ENCODE results near the gene INO80E. TPM values are rescaled to one million over a fixed set of nuclear protein-coding genes. Genes with fewer than 3 reads are reported as not detected.

INO80E gene
- total and polyA plus RNA-seq, 7 donors = 30.5 to 86.9 (median 43.3) TPM

DNA sequence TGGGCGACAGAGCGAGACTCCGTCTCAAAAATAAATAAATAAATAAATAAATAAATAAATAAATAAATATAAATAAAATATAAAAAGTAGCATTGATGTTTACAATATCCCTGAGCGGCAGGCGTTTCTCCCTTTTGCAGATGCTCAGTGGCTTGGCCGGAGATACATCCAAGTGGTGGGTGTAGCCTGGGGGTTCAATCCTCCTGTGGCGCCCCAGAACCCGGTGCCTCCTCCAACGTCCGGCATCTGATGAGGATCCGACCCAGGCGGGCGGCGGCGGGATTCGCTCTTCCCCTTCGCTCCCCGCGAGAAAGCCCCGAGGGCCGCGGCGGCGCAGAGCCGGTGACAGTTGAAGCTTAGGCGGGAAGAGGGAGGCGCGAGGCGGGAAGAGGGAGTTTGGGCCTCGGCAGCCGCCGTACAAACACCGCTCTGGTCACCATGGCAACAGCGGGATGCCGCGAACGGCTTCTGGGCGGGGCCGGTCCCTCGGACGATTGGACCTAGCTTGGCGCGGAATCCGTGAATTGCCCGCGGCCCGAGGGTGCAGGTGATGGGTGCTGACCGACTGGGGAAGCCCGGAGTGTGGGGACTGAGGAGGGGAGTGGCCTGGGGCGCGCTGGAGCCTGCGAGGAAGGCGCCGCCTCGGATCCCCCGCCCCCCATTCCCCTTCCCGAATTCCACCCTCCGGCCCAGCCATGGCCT, 56.8 kb downstream of the INO80E start:
- ATAC-seq = peak; percentile 92 to 97 (median 94)
- peak; percentile 94 to 97 for DNase-seq
- H3K27me3 ChIP-seq (ENCODE audit: insufficient read depth in 3 of 3, low read length in 2 of 3) = no peaks in the 10 kb centered on the region
- H3K4me3 ChIP-seq = peak overlapping the region; percentile 84
- peaks cover 7% of the 10 kb centered on the region for H3K4me1 ChIP-seq
- intact Hi-C loops (cut with DNase I) = no loop called here
- no peaks in the 10 kb centered on the region for H3K36me3 ChIP-seq (ENCODE audit: insufficient read depth in 1 of 2, low read depth in 1 of 2)
- no peak overlapping the region for H3K27ac ChIP-seq
- H3K9me3 ChIP-seq = no peaks in the 10 kb centered on the region
- TF ChIP-seq, protein P1, sequence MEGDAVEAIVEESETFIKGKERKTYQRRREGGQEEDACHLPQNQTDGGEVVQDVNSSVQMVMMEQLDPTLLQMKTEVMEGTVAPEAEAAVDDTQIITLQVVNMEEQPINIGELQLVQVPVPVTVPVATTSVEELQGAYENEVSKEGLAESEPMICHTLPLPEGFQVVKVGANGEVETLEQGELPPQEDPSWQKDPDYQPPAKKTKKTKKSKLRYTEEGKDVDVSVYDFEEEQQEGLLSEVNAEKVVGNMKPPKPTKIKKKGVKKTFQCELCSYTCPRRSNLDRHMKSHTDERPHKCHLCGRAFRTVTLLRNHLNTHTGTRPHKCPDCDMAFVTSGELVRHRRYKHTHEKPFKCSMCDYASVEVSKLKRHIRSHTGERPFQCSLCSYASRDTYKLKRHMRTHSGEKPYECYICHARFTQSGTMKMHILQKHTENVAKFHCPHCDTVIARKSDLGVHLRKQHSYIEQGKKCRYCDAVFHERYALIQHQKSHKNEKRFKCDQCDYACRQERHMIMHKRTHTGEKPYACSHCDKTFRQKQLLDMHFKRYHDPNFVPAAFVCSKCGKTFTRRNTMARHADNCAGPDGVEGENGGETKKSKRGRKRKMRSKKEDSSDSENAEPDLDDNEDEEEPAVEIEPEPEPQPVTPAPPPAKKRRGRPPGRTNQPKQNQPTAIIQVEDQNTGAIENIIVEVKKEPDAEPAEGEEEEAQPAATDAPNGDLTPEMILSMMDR (IDR thresholded peaks at IDR 0.05) = no peak
- 4 to 5% (median 4%) methylated on average over 45 to 58 of the region's 58 CpGs for WGBS, 3 donors

DNA sequence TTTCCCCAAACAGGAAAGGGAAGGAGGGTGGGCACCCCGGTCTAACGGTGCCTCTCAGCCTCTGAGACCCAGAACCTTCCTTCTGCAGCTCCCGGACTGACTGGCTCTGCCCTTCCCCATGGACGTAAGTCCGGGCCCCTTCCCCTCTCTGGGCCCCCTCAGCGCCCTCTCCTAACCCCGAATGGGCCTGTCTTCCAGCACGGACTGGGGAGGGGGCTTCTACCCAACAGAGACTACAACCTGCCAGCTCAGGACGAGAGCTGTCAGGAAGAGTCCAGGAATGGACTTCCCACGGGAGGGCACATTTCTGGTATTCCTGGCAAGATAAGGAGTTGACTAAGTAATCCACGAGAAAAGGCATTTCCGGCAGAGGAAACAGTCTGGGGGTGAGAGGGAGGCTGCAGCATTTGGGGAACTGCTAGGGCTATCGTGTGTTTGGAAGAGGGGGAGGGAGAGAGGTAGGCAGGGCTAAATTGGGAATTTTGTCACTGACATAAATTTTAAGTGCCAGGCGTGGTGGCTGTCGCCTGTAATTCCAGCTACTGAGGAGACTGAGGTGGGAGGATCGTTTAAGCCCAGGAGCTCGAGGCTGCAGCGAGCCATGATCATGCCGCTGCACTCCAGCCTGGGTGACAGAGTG, 57.5 kb downstream of the INO80E start:
- intact Hi-C loops (cut with DNase I) = no loop called here
- WGBS, 3 donors = 2 to 3% (median 3%) methylated on average over 18 to 19 of the region's 19 CpGs
- Histone ChIP-seq H3K36me3 (ENCODE audit: insufficient read depth in 1 of 2, low read depth in 1 of 2) (no peaks in the 10 kb centered on the region), H3K4me3 (peak overlapping the region; percentile 84), H3K27me3 (ENCODE audit: insufficient read depth in 3 of 3, low read length in 2 of 3) (no peaks in the 10 kb centered on the region), H3K4me1 (peaks cover 7% of the 10 kb centered on the region), H3K9me3 (no peaks in the 10 kb centered on the region), H3K27ac (no peak overlapping the region)
- DNase-seq = no peak
- peak; percentile 4 to 31 (median 22) for ATAC-seq
- TF ChIP-seq, protein P1 (IDR thresholded peaks at IDR 0.05) = no peak

- DNase-seq (no peak), ATAC-seq (no peak)
- H3K27ac ChIP-seq = no peak overlapping the region
- intact Hi-C loops (cut with DNase I) = no loop called here
- no peaks in the 10 kb centered on the region for H3K27me3 ChIP-seq (ENCODE audit: insufficient read depth in 3 of 3, low read length in 2 of 3)
- peaks cover 7% of the 10 kb centered on the region for H3K4me1 ChIP-seq
- no peaks in the 10 kb centered on the region for H3K36me3 ChIP-seq (ENCODE audit: insufficient read depth in 1 of 2, low read depth in 1 of 2)
- H3K9me3 ChIP-seq = no peaks in the 10 kb centered on the region
- peak overlapping the region; percentile 84 for H3K4me3 ChIP-seq
- TF ChIP-seq, protein P1 (IDR thresholded peaks at IDR 0.05) = no peak
- 76 to 83% (median 78%) methylated on average over 8 of the region's 8 CpGs for WGBS, 3 donors
Measured at GRCh38 chr16:30054451-30054850, 58.4 kb downstream of the INO80E start.

- DNase-seq (no peak), ATAC-seq (no peak)
- intact Hi-C loops (cut with DNase I) = no loop called here
- Histone ChIP-seq H3K4me3 (no peak overlapping the region), H3K4me1 (peaks cover 9% of the 10 kb centered on the region), H3K27ac (no peak overlapping the region), H3K27me3 (ENCODE audit: insufficient read depth in 3 of 3, low read length in 2 of 3) (no peaks in the 10 kb centered on the region), H3K36me3 (ENCODE audit: insufficient read depth in 1 of 2, low read depth in 1 of 2) (no peaks in the 10 kb centered on the region), H3K9me3 (no peaks in the 10 kb centered on the region)
- 47 to 50% (median 50%) methylated on average over 10 of the region's 10 CpGs for WGBS, 3 donors
- TF ChIP-seq, protein P1 (IDR thresholded peaks at IDR 0.05) = no peak
Measured at GRCh38 chr16:30054959-30055553, 59.0 kb downstream of the INO80E start.

Other genes starting within 250 kb of the INO80E start
- not detected for gene ZG16, start 218.0 kb upstream of the INO80E start, total RNA-seq
- under 1 TPM; 0.01 to 0.03 (median 0.01) TPM for gene ZG16, start 218.0 kb upstream of the INO80E start, polyA plus RNA-seq
- 10 to 100 TPM; 12.6 to 23.8 (median 14.3) TPM for gene KIF22, start 205.5 kb upstream of the INO80E start, total RNA-seq
- gene KIF22, start 205.5 kb upstream of the INO80E start, polyA plus RNA-seq = 10 to 100 TPM; 13.4 to 15.5 (median 15.5) TPM
- gene MAZ, start 189.7 kb upstream of the INO80E start, total RNA-seq = 100 to 1,000 TPM; 112 to 161 (median 125) TPM
- 100 to 1,000 TPM in 2 of 3 donors, 10 to 100 TPM in 1; 94.9 to 193 (median 131) TPM for gene MAZ, start 189.7 kb upstream of the INO80E start, polyA plus RNA-seq
- gene PRRT2, start 184.0 kb upstream of the INO80E start, total RNA-seq = 1 to 10 TPM in 1 of 4 donors, under 1 TPM in 3; 0.22 to 1.8 (median 0.75) TPM
- gene PRRT2, start 184.0 kb upstream of the INO80E start, polyA plus RNA-seq = under 1 TPM; 0.17 to 0.44 (median 0.18) TPM
- 10 to 100 TPM in 3 of 4 donors, 1 to 10 TPM in 1; 9.4 to 14.2 (median 11.0) TPM for gene PAGR1, start 180.1 kb upstream of the INO80E start, total RNA-seq
- 10 to 100 TPM; 19.8 to 36.8 (median 35.5) TPM for gene PAGR1, start 180.1 kb upstream of the INO80E start, polyA plus RNA-seq
- 10 to 100 TPM; 27.9 to 75.9 (median 51.6) TPM for gene MVP, start 175.8 kb upstream of the INO80E start, total RNA-seq
- gene MVP, start 175.8 kb upstream of the INO80E start, polyA plus RNA-seq = 10 to 100 TPM; 17.6 to 34.3 (median 34.1) TPM
- gene CDIPT, start 133.0 kb upstream of the INO80E start, total RNA-seq = 10 to 100 TPM; 24.7 to 36.4 (median 32.3) TPM
- gene CDIPT, start 133.0 kb upstream of the INO80E start, polyA plus RNA-seq = 10 to 100 TPM; 33.3 to 54.3 (median 38.5) TPM
- gene SEZ6L2, start 96.7 kb upstream of the INO80E start, total RNA-seq = under 1 TPM; 0.17 to 0.86 (median 0.34) TPM
- under 1 TPM; 0.05 to 0.23 (median 0.11) TPM for gene SEZ6L2, start 96.7 kb upstream of the INO80E start, polyA plus RNA-seq
- under 1 TPM in 2 of 4 donors, not detected in 2; 0.17 to 0.23 TPM for gene ASPHD1, start 95.8 kb upstream of the INO80E start, total RNA-seq
- gene ASPHD1, start 95.8 kb upstream of the INO80E start, polyA plus RNA-seq = under 1 TPM in 2 of 3 donors, not detected in 1; 0.04 to 0.12 TPM
- 1 to 10 TPM; 3.3 to 5.4 (median 4.1) TPM for gene KCTD13, start 70.0 kb upstream of the INO80E start, total RNA-seq
- 1 to 10 TPM; 2.2 to 5.4 (median 5.1) TPM for gene KCTD13, start 70.0 kb upstream of the INO80E start, polyA plus RNA-seq
- 10 to 100 TPM; 39.6 to 64.5 (median 50.3) TPM for gene TMEM219, start 34.2 kb upstream of the INO80E start, total RNA-seq
- 10 to 100 TPM; 53.7 to 80.7 (median 60.4) TPM for gene TMEM219, start 34.2 kb upstream of the INO80E start, polyA plus RNA-seq
- gene TAOK2, start 22.4 kb upstream of the INO80E start, total RNA-seq = 10 to 100 TPM; 18.6 to 28.6 (median 22.0) TPM
- 10 to 100 TPM; 15.7 to 30.2 (median 21.8) TPM for gene TAOK2, start 22.4 kb upstream of the INO80E start, polyA plus RNA-seq
- gene HIRIP3, start 624 bp upstream of the INO80E start, total RNA-seq = 10 to 100 TPM; 18.9 to 22.0 (median 20.7) TPM
- gene HIRIP3, start 624 bp upstream of the INO80E start, polyA plus RNA-seq = 10 to 100 TPM; 18.5 to 62.5 (median 23.1) TPM
- under 1 TPM in 2 of 4 donors, not detected in 2; 0.11 to 0.51 TPM for gene DOC2A, start 14.8 kb downstream of the INO80E start, total RNA-seq
- under 1 TPM; 0.13 to 0.20 (median 0.15) TPM for gene DOC2A, start 14.8 kb downstream of the INO80E start, polyA plus RNA-seq
- not detected for gene C16orf92, start 27.0 kb downstream of the INO80E start, total RNA-seq
- not detected for gene C16orf92, start 27.0 kb downstream of the INO80E start, polyA plus RNA-seq
- gene TLCD3B, start 35.0 kb downstream of the INO80E start, total RNA-seq = 1 to 10 TPM in 1 of 4 donors, under 1 TPM in 3; 0.17 to 1.9 (median 0.23) TPM
- gene TLCD3B, start 35.0 kb downstream of the INO80E start, polyA plus RNA-seq = under 1 TPM; 0.13 to 0.62 (median 0.17) TPM
- 1,000 to 10,000 TPM; 5,088 to 7,531 (median 6,001) TPM for gene ALDOA, start 69.5 kb downstream of the INO80E start, total RNA-seq
- over 10,000 TPM in 1 of 3 donors, 1,000 to 10,000 TPM in 2; 4,532 to 12,458 (median 6,880) TPM for gene ALDOA, start 69.5 kb downstream of the INO80E start, polyA plus RNA-seq
- 10 to 100 TPM; 38.1 to 64.5 (median 58.5) TPM for gene PPP4C, start 79.8 kb downstream of the INO80E start, total RNA-seq
- gene PPP4C, start 79.8 kb downstream of the INO80E start, polyA plus RNA-seq = 100 to 1,000 TPM in 2 of 3 donors, 10 to 100 TPM in 1; 79.1 to 172 (median 130) TPM
- 1 to 10 TPM in 1 of 4 donors, under 1 TPM in 3; 0.32 to 1.0 (median 0.51) TPM for gene TBX6, start 95.7 kb downstream of the INO80E start, total RNA-seq
- gene TBX6, start 95.7 kb downstream of the INO80E start, polyA plus RNA-seq = 1 to 10 TPM in 2 of 3 donors, under 1 TPM in 1; 0.76 to 1.6 (median 1.5) TPM
- 100 to 1,000 TPM in 1 of 4 donors, 10 to 100 TPM in 3; 47.1 to 156 (median 60.2) TPM for gene YPEL3, start 100.0 kb downstream of the INO80E start, total RNA-seq
- gene YPEL3, start 100.0 kb downstream of the INO80E start, polyA plus RNA-seq = 10 to 100 TPM; 24.8 to 96.2 (median 81.4) TPM
- gene GDPD3, start 117.3 kb downstream of the INO80E start, total RNA-seq = 1 to 10 TPM in 2 of 4 donors, under 1 TPM in 2; 0.56 to 3.1 (median 1.3) TPM
- under 1 TPM; 0.48 to 0.91 (median 0.89) TPM for gene GDPD3, start 117.3 kb downstream of the INO80E start, polyA plus RNA-seq
- gene MAPK3, start 127.0 kb downstream of the INO80E start, total RNA-seq = 10 to 100 TPM; 37.2 to 45.2 (median 41.0) TPM
- gene MAPK3, start 127.0 kb downstream of the INO80E start, polyA plus RNA-seq = 10 to 100 TPM; 25.6 to 53.0 (median 48.7) TPM
- 1 to 10 TPM; 4.0 to 6.8 (median 6.3) TPM for gene CORO1A, start 187.4 kb downstream of the INO80E start, total RNA-seq
- gene CORO1A, start 187.4 kb downstream of the INO80E start, polyA plus RNA-seq = 1 to 10 TPM; 2.7 to 6.5 (median 3.0) TPM
- gene BOLA2B, start 197.4 kb downstream of the INO80E start, total RNA-seq = 10 to 100 TPM; 54.0 to 69.1 (median 60.3) TPM
- 100 to 1,000 TPM; 177 to 700 (median 243) TPM for gene BOLA2B, start 197.4 kb downstream of the INO80E start, polyA plus RNA-seq
- 10 to 100 TPM; 21.6 to 45.2 (median 38.3) TPM for gene SLX1A, start 197.6 kb downstream of the INO80E start, total RNA-seq
- 10 to 100 TPM in 2 of 3 donors, 1 to 10 TPM in 1; 9.2 to 43.3 (median 31.0) TPM for gene SLX1A, start 197.6 kb downstream of the INO80E start, polyA plus RNA-seq
- 1 to 10 TPM; 4.2 to 5.5 (median 4.7) TPM for gene SULT1A3, start 203.0 kb downstream of the INO80E start, total RNA-seq
- gene SULT1A3, start 203.0 kb downstream of the INO80E start, polyA plus RNA-seq = 1 to 10 TPM; 2.7 to 4.6 (median 3.4) TPM